ENCODE results near the gene IAH1.
A peak's percentile ranks its signal among the peaks of the same experiment; 100 is the strongest.

The IAH1 gene

GRCh38 chr2:9474361-9475057, at the start of gene IAH1:
Gene IAH1, plus strand, starts transcription at chr2:9474551. Its CDS starts 16 bp downstream, at chr2:9474567.
- TF ChIP-seq, protein P1, sequence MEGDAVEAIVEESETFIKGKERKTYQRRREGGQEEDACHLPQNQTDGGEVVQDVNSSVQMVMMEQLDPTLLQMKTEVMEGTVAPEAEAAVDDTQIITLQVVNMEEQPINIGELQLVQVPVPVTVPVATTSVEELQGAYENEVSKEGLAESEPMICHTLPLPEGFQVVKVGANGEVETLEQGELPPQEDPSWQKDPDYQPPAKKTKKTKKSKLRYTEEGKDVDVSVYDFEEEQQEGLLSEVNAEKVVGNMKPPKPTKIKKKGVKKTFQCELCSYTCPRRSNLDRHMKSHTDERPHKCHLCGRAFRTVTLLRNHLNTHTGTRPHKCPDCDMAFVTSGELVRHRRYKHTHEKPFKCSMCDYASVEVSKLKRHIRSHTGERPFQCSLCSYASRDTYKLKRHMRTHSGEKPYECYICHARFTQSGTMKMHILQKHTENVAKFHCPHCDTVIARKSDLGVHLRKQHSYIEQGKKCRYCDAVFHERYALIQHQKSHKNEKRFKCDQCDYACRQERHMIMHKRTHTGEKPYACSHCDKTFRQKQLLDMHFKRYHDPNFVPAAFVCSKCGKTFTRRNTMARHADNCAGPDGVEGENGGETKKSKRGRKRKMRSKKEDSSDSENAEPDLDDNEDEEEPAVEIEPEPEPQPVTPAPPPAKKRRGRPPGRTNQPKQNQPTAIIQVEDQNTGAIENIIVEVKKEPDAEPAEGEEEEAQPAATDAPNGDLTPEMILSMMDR (IDR thresholded peaks at IDR 0.05; ENCODE audit: low read depth, low read length), result no peak
- DNase-seq (ENCODE audit: low read depth in 2 of 2), result peak; percentile 44 to 61
- peak within 1 kb of the TSS; percentile 68 to 78 for H3K4me3 ChIP-seq (replicated peaks in 1 of 2; ENCODE audit: low read depth in 2 of 2, low read length in 2 of 2)

DNA sequence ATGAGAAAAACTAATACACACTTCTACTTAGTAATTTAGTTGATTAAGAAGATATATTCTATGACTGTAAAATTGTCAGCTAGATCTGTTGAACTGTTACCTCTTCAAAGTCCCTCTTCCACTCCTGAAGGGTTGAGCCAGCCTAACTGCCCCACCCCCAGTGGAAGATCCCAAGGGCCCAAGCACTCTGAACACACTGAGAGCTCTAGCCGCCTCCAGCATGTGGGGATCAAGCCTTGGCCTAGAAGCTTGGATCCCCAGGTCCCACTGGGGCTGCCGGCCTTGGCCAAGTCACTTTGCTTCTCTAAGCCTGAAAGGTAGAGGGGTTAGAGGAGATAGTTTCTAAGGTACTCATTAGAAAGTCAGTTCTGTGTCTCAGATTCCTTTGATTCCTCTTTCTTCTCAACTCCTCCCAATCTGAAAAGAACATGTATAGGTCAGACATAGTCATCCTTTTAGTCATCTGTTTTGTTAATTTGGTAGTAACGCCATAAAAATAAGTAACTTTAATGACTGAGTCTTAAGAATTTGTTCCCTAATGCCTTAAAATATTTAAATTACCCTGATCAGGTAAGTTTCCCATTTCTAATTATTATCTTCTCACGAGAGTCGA, 45.3 kb upstream of the IAH1 start:
- DNase-seq (ENCODE audit: low read depth in 2 of 2), result peak in 1 of 2 donors; percentile 45
- H3K4me3 ChIP-seq (replicated peaks in 1 of 2; ENCODE audit: low read depth in 2 of 2, low read length in 2 of 2), result no peak overlapping the region
- TF ChIP-seq, protein P1 (IDR thresholded peaks at IDR 0.05; ENCODE audit: low read depth, low read length), result no peak

- H3K4me3 ChIP-seq (replicated peaks in 1 of 2; ENCODE audit: low read depth in 2 of 2, low read length in 2 of 2), result no peak overlapping the region
- peak; percentile 11 to 53 for DNase-seq (ENCODE audit: low read depth in 2 of 2)
- TF ChIP-seq, protein P1 (IDR thresholded peaks at IDR 0.05; ENCODE audit: low read depth, low read length), result no peak
These were observed 43.7 kb upstream of the IAH1 start for GRCh38 chr2:9430316-9431293.

- peak in 1 of 2 donors; percentile 65 for DNase-seq (ENCODE audit: low read depth in 2 of 2)
- TF ChIP-seq, protein P1 (IDR thresholded peaks at IDR 0.05; ENCODE audit: low read depth, low read length), result no peak
These were observed 39.9 kb upstream of the IAH1 start for GRCh38 chr2:9434489-9434888.

DNA sequence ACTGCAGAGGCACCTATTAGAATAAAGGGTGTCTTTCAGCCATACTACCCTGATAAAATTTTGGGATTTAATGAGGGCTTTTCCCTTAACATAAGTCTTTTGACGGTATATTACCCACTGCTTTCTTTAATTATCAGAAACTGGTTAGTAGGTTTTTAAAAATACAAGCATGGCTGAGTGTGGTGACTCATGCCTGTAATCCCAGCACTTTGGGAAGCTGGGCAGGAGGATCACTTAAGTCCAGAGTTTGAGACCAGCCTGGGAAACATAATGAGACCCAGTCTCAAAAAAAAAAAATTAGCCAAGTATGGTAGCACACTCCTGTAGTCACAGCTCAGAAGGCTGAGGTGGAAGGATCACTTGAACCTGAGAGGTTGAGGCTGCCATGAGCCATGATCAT, 34.8 kb upstream of the IAH1 start:
- H3K4me3 ChIP-seq (replicated peaks in 1 of 2; ENCODE audit: low read depth in 2 of 2, low read length in 2 of 2), result no peak overlapping the region
- TF ChIP-seq, protein P1 (IDR thresholded peaks at IDR 0.05; ENCODE audit: low read depth, low read length), result no peak
- DNase-seq (ENCODE audit: low read depth in 2 of 2), result peak in 1 of 2 donors; percentile 31

More at GRCh38 chr2:9434489-9434888, 39.9 kb upstream of the IAH1 start:
- no peak overlapping the region for H3K4me3 ChIP-seq (replicated peaks in 1 of 2; ENCODE audit: low read depth in 2 of 2, low read length in 2 of 2)

- DNase-seq (ENCODE audit: low read depth in 2 of 2), result peak; percentile 42 to 84
- TF ChIP-seq, protein P1 (IDR thresholded peaks at IDR 0.05; ENCODE audit: low read depth, low read length), result no peak
- no peak overlapping the region for H3K4me3 ChIP-seq (replicated peaks in 1 of 2; ENCODE audit: low read depth in 2 of 2, low read length in 2 of 2)
These were observed 34.2 kb upstream of the IAH1 start for GRCh38 chr2:9440058-9440727.

All from cardiac fibroblast (primary cell).